Common myeloid progenitor, CD34-positive (primary cell): Measurements from ENCODE around the gene RRP9.
A peak's percentile ranks its signal among the peaks of the same experiment; 100 is the strongest.

Experiments used
- CTCF ChIA-PET: fragments of 350-600 bp; sonication (Branson Sonifier 250); formaldehyde crosslinking; loops from one replicate; lab custom pipeline; 2021; ENCODE audit warnings: antibody characterized with exemption; lab: Charles Lee
- POLR2A ChIA-PET: fragments of 350-600 bp; sonication (Branson Sonifier 250); formaldehyde crosslinking; loops from one replicate; lab custom pipeline; 2021; ENCODE audit warnings: antibody characterized with exemption; lab: Charles Lee
- DNase-seq, 3 donors: peaks; one replicate each; pipeline versions ENCODE4 v3.0.0 to v3.0.0-alpha.2; 2013
- H3K27ac ChIP-seq, 2 experiments: 1 replicate in 1 of 2; 2 replicates in 1 of 2; pipeline ENCODE4 v1.7.0; 2013; ENCODE audit warnings: inconsistent platforms in 2 of 2, low read length in 2 of 2, mild to moderate bottlenecking in 2 of 2, low read depth in 1 of 2, moderate library complexity in 1 of 2; ENCODE audit not compliant: severe bottlenecking in 2 of 2, insufficient read depth in 1 of 2, poor library complexity in 1 of 2
- H3K27me3 ChIP-seq, 5 experiments: replicated peaks in 2 of 5; 1 replicate in 3 of 5; 2 replicates in 2 of 5; pipeline versions ENCODE4 v1.6.1 to v1.7.0; 2013; ENCODE audit warnings: low read length in 4 of 5, mild to moderate bottlenecking in 2 of 5, moderate library complexity in 2 of 5, inconsistent platforms in 1 of 5; ENCODE audit not compliant: insufficient read depth in 5 of 5, control insufficient read depth in 4 of 5
- H3K36me3 ChIP-seq, 4 experiments: 1 replicate in 2 of 4; 2 replicates in 2 of 4; pipeline versions ENCODE4 v1.6.1 to v1.7.0; 2013; ENCODE audit warnings: low read length in 3 of 4, control low read depth in 1 of 4, mild to moderate bottlenecking in 1 of 4; ENCODE audit not compliant: control insufficient read depth in 4 of 4, insufficient read depth in 4 of 4
- H3K4me1 ChIP-seq, 4 experiments: 1 replicate in 3 of 4; 2 replicates in 1 of 4; pipeline versions ENCODE4 v1.6.1 to v1.7.1; 2013; ENCODE audit warnings: low read length in 3 of 4, mild to moderate bottlenecking in 3 of 4, control low read depth in 1 of 4, inconsistent platforms in 1 of 4, moderate library complexity in 1 of 4; ENCODE audit not compliant: control insufficient read depth in 4 of 4, insufficient read depth in 4 of 4; ENCODE audit errors: control extremely low read depth in 1 of 4
- H3K4me3 ChIP-seq, 7 experiments: 1 replicate in 4 of 7; 2 replicates in 3 of 7; pipeline versions ENCODE4 v1.5.1 to v1.7.0; 2013; ENCODE audit warnings: mild to moderate bottlenecking in 7 of 7, low read length in 6 of 7, moderate library complexity in 6 of 7, inconsistent platforms in 2 of 7, low read depth in 2 of 7, control low read depth in 1 of 7; ENCODE audit not compliant: insufficient read depth in 4 of 7, control insufficient read depth in 1 of 7; ENCODE audit errors: extremely low read depth in 1 of 7
- H3K9me3 ChIP-seq, 5 experiments: 1 replicate in 4 of 5; 2 replicates in 1 of 5; pipeline versions ENCODE4 v1.6.1 to v1.7.1; 2013; ENCODE audit warnings: low read length in 4 of 5, mild to moderate bottlenecking in 2 of 5, inconsistent platforms in 1 of 5, low read depth in 1 of 5, moderate library complexity in 1 of 5; ENCODE audit not compliant: control insufficient read depth in 4 of 5, insufficient read depth in 2 of 5; ENCODE audit errors: control extremely low read depth in 1 of 5
- WGBS: methylation state at CpG from one replicate; pipeline ENCODE4 v1.1.5; 2013; ENCODE audit not compliant: insufficient coverage; 5-methylcytosine and 5-hydroxymethylcytosine counted together

Gene RRP9

GRCh38 chr3:51978143-51978502 lies 36.4 kb upstream of the RRP9 start:
- H3K4me3 ChIP-seq: no peak overlapping the region
- DNase-seq: no peak
- H3K27me3 ChIP-seq: no peaks in the 10 kb centered on the region
- no peak overlapping the region for H3K27ac ChIP-seq
- ChIA-PET CTCF (no interaction called here), POLR2A (no interaction called here)
- H3K36me3 ChIP-seq: peaks cover 0 to 11% (median 2%) of the 10 kb centered on the region in 4 experiments
- no peaks in the 10 kb centered on the region for H3K9me3 ChIP-seq
- peaks cover 7 to 57% (median 44%) of the 10 kb centered on the region in 4 experiments for H3K4me1 ChIP-seq
- 100% methylated on average over 3 of the region's 4 CpGs for WGBS

DNA sequence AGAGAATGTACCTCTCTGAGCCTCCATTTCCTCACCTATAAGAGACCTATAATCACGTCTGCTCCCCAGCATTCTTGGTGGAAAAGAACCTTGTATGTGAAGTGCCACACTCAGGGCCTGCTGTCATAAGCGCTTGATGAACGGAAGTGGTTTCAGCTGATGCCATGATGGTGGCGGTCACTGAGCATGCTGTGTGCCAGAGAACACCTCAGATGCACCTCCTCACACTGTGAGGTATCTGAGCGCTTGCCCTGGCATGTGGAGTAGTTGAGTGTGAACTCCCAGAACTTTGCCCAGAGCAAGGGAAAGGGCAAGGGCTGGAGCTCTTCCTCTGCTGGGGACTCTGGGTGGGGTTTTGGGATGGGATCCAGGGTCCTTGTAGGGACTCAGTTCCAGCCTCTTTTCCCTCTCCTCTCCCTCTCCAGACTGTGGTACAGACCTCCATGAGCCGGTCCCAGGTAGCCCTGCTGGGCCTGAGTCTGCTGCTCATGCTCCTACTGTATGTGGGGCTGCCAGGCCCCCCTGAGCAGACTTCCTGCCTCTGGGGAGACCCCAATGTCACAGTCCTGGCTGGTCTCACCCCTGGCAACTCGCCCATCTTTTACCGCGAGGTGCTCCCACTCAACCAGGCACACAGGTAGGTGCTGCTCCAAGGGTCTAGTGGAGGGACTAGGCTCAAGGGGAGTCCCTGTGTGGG lies 35.9 kb upstream of the RRP9 start:
- no peaks in the 10 kb centered on the region for H3K9me3 ChIP-seq
- ChIA-PET POLR2A (no interaction called here), CTCF (interaction anchor here (0.9 kb wide), 1 partner anchor 35 kb away, joined by 3 read pairs; no protein-coding TSS in a partner anchor)
- no peak overlapping the region for H3K27ac ChIP-seq
- peaks cover 7 to 52% (median 39%) of the 10 kb centered on the region in 4 experiments for H3K4me1 ChIP-seq
- H3K27me3 ChIP-seq: no peaks in the 10 kb centered on the region
- DNase-seq: peak in 2 of 3 donors; percentile 43 to 64
- H3K4me3 ChIP-seq: no peak overlapping the region
- H3K36me3 ChIP-seq: peaks cover 0 to 11% (median 2%) of the 10 kb centered on the region in 4 experiments
- WGBS: 92% methylated on average over 8 of the region's 9 CpGs

GRCh38 chr3:51975852-51976549 lies 34.3 kb upstream of the RRP9 start:
- ChIA-PET POLR2A (interaction anchor here (1.1 kb wide), 1 partner anchor 9 kb away, joined by 4 read pairs; no protein-coding TSS in a partner anchor), CTCF (interaction anchor here (1.3 to 9.3 kb wide), 2 partner anchors 8 to 16 kb away, joined by 3 to 76 read pairs; no protein-coding TSS in a partner anchor)
- peak in 2 of 3 donors; percentile 50 to 54 for DNase-seq
- Histone ChIP-seq H3K27me3 (no peaks in the 10 kb centered on the region), H3K9me3 (no peaks in the 10 kb centered on the region), H3K27ac (no peak overlapping the region), H3K36me3 (peaks cover 0 to 11% (median 2%) of the 10 kb centered on the region in 4 experiments), H3K4me3 (peak overlapping the region; percentile 47 to 90 (median 84)), H3K4me1 (peaks cover 4 to 39% (median 31%) of the 10 kb centered on the region in 4 experiments)
- WGBS: 44% methylated on average over 44 of the region's 46 CpGs

DNA sequence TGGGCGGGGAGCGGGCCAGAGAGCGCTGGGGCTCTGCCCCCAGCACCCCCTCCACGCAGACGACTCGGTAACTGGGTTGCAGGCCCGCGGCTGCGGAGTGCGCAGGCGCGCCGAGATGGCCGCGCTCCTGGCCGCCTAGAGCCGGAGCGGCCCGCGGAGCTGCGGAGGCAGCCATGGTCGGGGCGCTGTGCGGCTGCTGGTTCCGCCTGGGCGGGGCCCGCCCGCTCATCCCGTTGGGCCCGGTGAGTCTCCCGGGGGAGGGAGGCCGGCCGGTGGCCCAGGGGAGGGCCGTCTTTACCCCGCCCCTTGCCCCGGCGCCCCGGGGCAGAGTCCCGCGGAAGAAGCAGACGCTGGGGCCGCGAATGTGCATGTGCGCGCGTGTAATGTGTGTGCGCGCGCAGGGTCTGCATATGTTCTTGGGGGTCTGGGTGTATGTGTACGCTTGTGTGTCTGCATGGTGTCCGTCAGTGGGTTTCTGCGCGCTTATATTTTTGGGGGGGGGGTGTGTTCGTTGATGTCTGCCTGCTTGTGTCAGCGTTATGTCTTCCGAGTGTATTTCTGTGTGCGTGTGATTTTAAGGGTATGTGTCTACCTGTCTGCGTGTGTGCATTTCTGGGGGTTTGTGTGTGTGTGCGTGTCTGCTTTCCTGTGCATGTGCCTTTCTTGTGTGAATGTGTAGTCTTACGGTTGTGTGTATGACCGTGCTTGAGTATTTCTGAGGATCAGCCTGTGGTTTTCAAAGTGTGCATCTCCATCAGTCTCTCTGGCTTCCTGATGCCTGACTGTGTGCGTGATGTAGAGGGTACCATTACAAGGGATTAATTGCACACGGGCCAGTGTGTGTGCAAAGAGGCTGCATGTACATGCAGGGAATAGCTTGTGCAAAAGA lies 33.5 kb upstream of the RRP9 start, which contains the start of gene ABHD14A:
Gene ABHD14A (plus strand): TSS at position 102 of the 889 bp plus-strand sequence. CDS start 72 bp downstream, at position 174.
- ChIA-PET CTCF (interaction anchor here (0.9 to 9.3 kb wide), 6 partner anchors 9 to 23 kb away, joined by 3 to 76 read pairs (median 6); no protein-coding TSS in a partner anchor), POLR2A (interaction anchor here (1.1 kb wide), 1 partner anchor 9 kb away, joined by 4 read pairs; no protein-coding TSS in a partner anchor)
- Histone ChIP-seq H3K27me3 (no peaks in the 10 kb centered on the region), H3K36me3 (peaks cover 0 to 6% (median under 1%) of the 10 kb centered on the region in 4 experiments), H3K27ac (peak within 1 kb of the TSS in 1 of 2 experiments; percentile 77), H3K4me1 (peaks cover 4 to 38% (median 29%) of the 10 kb centered on the region in 4 experiments), H3K9me3 (no peaks in the 10 kb centered on the region), H3K4me3 (peak within 1 kb of the TSS; percentile 65 to 90 (median 84))
- peak; percentile 61 to 70 (median 67) for DNase-seq
- under 1% methylated on average over 34 of the region's 63 CpGs for WGBS

DNA sequence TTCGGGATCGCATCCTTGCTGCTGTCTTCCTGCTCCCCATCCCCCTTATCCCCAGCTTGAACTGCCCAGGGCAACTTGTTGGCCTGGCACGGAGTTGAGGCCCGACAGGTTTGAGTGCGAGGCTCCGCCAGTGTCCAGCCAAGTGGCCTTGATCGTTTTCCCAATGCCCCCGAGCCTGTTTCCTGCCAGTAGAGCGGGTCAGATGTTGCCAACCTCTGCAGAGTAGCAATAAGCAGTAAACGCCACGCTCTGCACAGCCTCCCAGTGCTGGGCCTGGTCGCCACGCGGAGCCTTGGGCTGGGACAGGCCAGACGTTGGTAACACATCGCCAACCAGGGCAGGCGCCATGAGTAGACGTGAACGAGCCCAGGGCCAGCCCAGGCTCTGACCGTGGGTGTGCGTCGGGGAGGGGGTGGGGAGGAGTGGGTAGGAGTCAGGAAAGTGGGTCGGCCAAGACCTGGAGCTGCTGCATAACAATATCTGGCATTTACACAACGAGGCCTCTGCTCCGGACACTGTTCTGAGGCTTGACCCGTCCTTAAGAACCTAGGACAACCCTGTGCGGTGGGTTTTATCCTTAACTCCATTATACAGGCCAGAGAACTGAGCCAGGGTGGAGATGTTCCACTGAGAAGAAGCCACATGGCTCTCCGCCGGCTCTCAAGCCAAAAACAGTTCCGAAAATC lies 32.7 kb upstream of the RRP9 start:
- peak in 1 of 3 donors; percentile 24 for DNase-seq
- POLR2A ChIA-PET: interaction anchor here (0.6 to 1.3 kb wide), 4 partner anchors 8 to 33 kb away, joined by 3 to 4 read pairs (median 4); partner anchors contain the start of genes PARP3 and RRP9
- WGBS: 23% methylated on average over 30 of the region's 30 CpGs
- Histone ChIP-seq H3K27me3 (no peaks in the 10 kb centered on the region), H3K27ac (peak overlapping the region in 1 of 2 experiments; percentile 77), H3K9me3 (no peaks in the 10 kb centered on the region), H3K4me1 (peaks cover 4 to 38% (median 29%) of the 10 kb centered on the region in 4 experiments), H3K36me3 (peaks cover 0 to 6% (median 0%) of the 10 kb centered on the region in 4 experiments), H3K4me3 (peak overlapping the region; percentile 47 to 90 (median 84))
- CTCF ChIA-PET: interaction anchor here (0.6 to 9.3 kb wide), 14 partner anchors 8 to 128 kb away, joined by 3 to 76 read pairs (median 6); partner anchors contain the start of genes ACY1, PARP3 and RRP9

- peaks cover 0 to 3% (median 0%) of the 10 kb centered on the region in 5 experiments for H3K27me3 ChIP-seq
- H3K36me3 ChIP-seq: no peaks in the 10 kb centered on the region
- no peak overlapping the region for H3K27ac ChIP-seq
- DNase-seq: no peak
- no peaks in the 10 kb centered on the region for H3K9me3 ChIP-seq
- H3K4me3 ChIP-seq: no peak overlapping the region
- ChIA-PET CTCF (interaction anchor here (1.0 to 9.3 kb wide), 4 partner anchors 11 to 29 kb away, joined by 3 to 76 read pairs (median 13); partner anchors contain the start of genes PARP3 and RRP9), POLR2A (no interaction called here)
- WGBS: 95% methylated on average over 10 of the region's 11 CpGs
- H3K4me1 ChIP-seq: peaks cover 4 to 46% (median 43%) of the 10 kb centered on the region in 4 experiments
These were observed 29.6 kb upstream of the RRP9 start for GRCh38 chr3:51971350-51971749.
